ENCODE data around the gene PTPRK.

GRCh38 chr6:128395188-128395587 is 125.2 kb downstream of the PTPRK start:
- TF ChIP-seq POLR2A (IDR thresholded peaks at IDR 0.05) (no peak), CTCF (IDR thresholded peaks at IDR 0.05 in 4 of 5, conservative IDR thresholded peaks at IDR 0.05 in 1 of 5) (no peak)
